GM12892 (cell line): ENCODE results near the gene OVOL2.

Experiments
- DNase-seq: peaks from one replicate; pipeline ENCODE4 v3.0.0; 2011; ENCODE audit not compliant: insufficient read length
- FAIRE-seq: peaks from 2 replicates; lab custom pipeline; 2011; peaks lifted over from hg19 to GRCh38; lab: Jason Lieb, UNC
- POLR2A ChIP-seq: IDR thresholded peaks from 2 replicates; pipeline ENCODE4 v1.6.1; 2011; ENCODE audit warnings: low read depth, low read length, control low read depth
- POLR2AphosphoS5 ChIP-seq: IDR thresholded peaks from 2 replicates; pipeline ENCODE4 v1.6.1; 2011; ENCODE audit warnings: low read depth, low read length, control low read depth
- TAF1 ChIP-seq: IDR thresholded peaks from 2 replicates; pipeline ENCODE4 v1.6.1; 2011; ENCODE audit warnings: low read depth, mild to moderate bottlenecking, control low read depth, low read length, borderline replicate concordance

Gene OVOL2

GRCh38 chr20:18079756-18080353 lies 22.1 kb upstream of the OVOL2 start:
- FAIRE-seq, result no peak
- TF ChIP-seq POLR2AphosphoS5 (no peak), POLR2A (no peak), TAF1 (no peak)
- no peak for DNase-seq

DNA sequence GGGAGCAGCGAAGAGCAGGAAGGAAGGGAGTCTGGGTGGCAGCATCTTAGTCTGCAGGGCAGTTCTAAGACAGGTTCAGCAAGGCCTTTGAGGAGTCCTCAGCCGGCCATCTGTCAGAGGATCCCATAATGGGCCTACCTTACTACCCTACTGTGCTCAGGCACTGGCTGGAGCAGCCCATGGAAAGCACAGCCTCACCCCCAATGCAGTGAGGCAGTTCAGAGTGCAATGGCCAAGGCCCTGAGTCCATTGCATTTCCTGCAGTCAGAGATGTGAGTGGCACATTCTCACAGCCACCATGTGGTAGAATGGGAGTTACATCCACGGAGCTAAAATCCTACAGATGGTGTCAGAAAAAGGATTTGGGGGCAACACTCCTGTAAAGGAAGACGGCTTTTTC lies 19.4 kb upstream of the OVOL2 start:
- DNase-seq (no peak), FAIRE-seq (no peak)
- no peak for TF ChIP-seq POLR2A
- TF ChIP-seq TAF1, result no peak
- TF ChIP-seq POLR2AphosphoS5, result no peak

GRCh38 chr20:18072532-18072931 lies 14.8 kb upstream of the OVOL2 start:
- no peak for TF ChIP-seq TAF1
- no peak for TF ChIP-seq POLR2AphosphoS5
- no peak for TF ChIP-seq POLR2A
- DNase-seq (no peak), FAIRE-seq (no peak)

DNA sequence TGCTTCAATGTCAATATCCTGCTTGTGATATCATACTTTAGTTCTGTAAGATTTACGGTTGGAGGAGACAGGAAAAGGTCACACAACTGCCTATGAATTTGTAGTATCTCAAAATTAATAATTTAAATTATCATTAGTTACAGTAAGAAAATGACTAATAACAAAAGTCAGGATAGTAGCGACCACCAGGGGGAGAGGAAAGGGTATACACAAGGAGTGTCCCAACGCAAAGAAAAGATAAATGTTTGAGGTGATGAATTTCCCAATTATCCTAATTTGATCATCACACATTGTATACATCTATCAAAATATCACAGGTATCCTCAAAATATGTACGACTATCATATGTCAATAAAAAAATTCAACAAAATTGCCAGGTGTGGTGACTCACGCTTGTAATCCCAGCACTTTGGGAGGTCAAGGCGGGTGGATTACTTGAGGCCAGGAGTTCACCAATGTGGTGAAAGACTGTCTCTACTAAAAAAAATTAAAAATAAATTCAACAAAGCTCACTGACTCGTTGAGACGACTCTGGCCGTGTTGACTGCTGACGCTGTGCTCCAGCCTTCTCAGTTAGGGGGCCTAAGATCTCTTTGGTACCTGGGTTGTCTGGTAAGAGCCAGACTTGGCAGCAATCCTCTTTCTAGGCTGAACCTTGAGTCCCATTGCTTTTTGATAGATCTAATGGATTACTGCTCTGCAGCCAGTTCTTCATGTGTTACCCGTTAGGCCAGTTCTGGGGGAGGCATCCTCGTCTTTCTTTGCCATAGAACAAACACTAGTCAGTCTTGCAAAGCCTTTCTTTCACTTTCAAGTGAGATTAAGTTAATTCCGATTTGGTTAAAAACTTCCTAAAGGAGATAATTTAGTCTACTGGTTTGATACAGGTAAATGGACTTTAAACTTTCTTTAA lies 9.0 kb upstream of the OVOL2 start:
- no peak for TF ChIP-seq POLR2AphosphoS5
- no peak for TF ChIP-seq POLR2A
- no peak for TF ChIP-seq TAF1
- peak; percentile 5 for FAIRE-seq
- no peak for DNase-seq

DNA sequence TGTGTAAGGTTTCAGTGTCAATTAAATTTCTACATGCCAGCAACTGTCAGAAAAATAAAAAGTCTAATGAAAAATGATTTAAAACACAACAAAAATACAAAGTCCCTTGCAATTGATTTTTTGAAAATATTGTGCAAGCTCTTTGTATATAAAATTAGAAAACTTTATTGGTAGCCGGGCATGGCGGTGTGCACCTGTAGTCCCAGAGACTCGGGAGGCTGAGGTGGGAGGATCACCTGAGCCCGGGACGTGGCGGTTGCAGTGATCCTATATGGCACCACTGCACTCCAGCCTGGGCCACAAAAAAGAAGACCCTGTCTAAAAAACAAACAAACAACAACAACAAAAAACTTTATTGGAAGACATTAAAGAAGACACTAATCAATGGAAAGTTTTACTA lies 6.0 kb upstream of the OVOL2 start:
- TF ChIP-seq TAF1 (no peak), POLR2A (no peak), POLR2AphosphoS5 (no peak)
- FAIRE-seq, result no peak
- DNase-seq, result no peak

DNA sequence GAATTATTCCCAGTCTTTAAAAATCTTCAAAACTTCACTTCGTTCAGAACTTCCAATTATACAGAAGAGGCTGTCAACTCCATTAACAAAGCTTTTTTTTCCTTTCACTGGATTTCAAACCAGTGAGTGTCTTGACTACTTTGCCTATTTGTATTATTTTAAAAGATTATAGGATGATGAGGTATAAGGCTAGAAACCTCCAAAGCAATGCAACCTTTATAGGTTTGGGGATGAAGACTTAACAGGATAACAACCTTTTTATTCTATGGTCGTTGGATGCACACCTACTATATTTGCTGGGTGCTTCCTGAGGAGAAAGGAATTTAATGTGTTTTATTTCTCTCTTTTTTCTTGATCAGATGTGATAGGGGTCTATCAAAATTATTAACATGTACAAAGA lies 1.9 kb upstream of the OVOL2 start:
- TF ChIP-seq TAF1, result no peak
- no peak for TF ChIP-seq POLR2AphosphoS5
- TF ChIP-seq POLR2A, result no peak
- DNase-seq (no peak), FAIRE-seq (no peak)

DNA sequence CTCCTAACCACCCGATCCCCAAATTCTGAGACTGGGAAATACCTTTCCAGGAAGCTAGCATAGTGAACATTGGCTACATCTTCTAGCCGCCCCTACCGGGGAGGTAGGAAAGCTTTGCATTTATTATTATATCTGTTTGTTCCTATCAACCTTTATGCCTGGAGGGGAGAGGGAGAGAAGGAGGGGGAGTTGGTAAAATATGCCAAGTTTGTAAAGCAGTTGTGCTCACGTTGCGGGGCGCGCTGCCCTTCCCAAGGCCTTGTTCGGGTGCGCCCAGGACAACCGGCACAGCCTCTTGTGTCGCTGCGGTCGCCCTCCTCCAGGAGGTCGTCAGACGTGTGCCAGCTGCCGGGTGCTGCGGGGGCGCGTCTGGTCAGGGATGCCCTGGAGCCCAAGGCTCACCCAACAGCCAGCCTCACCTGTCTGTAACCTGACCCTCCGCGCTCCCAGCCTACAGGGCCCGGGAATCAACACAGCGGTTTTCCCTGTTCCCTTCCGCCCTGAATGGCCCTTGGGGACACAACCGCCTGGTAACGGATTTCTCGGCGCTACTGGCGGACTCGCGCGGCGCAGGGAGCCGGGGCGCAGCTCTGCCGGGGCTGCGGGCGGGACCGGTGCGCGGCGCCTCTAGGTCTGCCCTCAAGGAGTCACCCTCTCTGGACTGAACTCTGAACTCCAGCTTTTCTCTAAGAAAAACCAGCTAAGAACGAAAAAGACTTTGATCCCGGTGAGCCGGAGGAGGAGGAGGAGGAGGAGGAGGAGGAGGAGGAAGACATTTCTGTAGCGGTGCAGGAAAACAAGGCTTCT lies 1.1 kb upstream of the OVOL2 start:
- FAIRE-seq (no peak), DNase-seq (no peak)
- TF ChIP-seq POLR2AphosphoS5 (no peak), TAF1 (no peak), POLR2A (no peak)

DNA sequence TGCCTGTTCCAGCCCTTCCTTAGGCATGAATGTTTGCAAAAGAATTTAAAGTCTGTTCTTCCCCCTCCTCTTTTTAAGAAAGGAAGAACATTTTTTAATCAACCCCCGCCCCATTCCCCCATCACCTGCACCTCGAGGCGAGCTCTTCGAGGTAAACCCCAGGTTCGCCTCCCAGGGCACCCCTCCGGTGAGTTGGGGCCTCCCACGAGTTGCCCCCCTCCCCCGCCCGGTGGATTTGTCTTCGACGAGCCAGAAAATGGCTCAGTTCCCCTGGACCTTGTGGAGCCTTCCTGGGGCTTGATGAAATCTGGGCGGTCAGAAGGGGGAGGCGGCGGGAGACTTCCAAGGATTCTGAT lies 256 bp upstream of the OVOL2 start:
- DNase-seq (no peak), FAIRE-seq (no peak)
- TF ChIP-seq POLR2AphosphoS5 (no peak), TAF1 (no peak), POLR2A (no peak)

DNA sequence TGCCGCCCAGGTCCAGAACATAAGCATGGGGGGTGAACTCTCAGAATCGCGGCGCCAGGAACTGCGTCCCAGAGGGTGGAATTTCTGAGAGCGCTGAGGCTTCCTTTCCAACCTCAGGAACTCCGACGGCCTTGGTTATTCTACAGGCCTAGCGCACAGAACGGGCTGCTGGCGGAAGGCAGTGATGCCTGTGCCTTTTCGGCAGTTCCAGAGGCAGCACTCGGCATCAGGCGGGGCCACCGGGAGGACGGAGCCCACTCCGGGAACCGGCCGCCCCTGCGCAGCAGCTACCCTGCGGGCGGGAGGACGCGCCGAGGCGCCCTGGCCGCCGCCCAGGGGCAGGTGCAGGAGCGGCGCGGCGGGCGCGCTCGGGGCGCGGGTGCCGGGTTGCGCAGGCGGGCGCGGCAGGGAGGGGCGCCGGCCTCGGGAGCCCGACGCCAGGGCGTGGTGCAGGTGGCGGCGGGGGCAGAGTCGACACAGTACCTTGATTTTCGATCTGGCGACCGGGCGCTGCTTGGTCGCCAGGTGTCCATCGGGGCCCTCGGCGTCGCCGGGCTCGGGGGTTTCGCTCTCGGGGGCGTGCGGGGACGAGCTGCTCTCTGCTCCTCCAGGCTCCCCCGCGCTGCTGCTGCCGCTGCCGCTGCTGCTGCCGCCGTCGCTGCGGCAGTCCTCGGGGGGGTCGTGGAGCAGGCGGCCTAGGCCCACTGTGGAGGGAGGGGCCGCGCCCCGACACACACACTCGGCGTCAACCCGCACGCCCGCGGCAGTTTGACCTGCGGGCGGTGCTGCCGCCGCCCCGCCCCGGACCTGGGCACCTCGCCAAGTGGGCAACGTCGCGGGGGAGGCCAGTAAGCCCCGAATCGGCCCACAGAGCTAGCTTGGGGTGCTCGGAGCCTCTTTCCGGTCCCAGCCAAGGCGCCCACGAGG lies 1.3 kb downstream of the OVOL2 start:
- DNase-seq (no peak), FAIRE-seq (no peak)
- TF ChIP-seq POLR2AphosphoS5 (no peak), POLR2A (no peak), TAF1 (no peak)

DNA sequence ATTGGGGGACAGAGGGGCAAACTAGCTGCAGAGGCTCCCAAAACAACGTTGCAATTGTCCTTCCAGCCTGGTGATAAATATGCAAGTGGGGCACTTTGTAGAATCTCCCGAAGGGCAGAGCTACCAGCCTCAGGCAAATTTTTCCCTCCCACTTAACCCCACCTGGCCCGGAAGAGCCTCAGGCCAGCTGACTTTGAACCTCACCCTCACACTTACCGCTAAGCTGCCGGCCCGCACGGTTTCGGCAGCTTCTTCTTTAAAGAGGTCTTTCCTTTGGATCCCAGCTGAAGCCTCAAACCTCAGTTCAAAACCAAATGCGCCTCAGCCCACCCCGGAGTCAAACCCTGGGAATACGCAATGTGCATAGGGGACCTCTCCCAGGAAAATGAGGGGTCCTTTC lies 2.5 kb downstream of the OVOL2 start:
- TF ChIP-seq POLR2A (no peak), POLR2AphosphoS5 (no peak), TAF1 (no peak)
- FAIRE-seq (no peak), DNase-seq (no peak)

- TF ChIP-seq POLR2AphosphoS5 (no peak), POLR2A (no peak), TAF1 (no peak)
- FAIRE-seq, result no peak
- no peak for DNase-seq
Observed at GRCh38 chr20:18052856-18053255, 4.9 kb downstream of the OVOL2 start.
